ENCODE data around the gene PRMT7. TPM values are rescaled to one million over a fixed set of nuclear protein-coding genes. Genes with fewer than 3 reads are reported as not detected.

Gene PRMT7
- total RNA-seq, 1 donor from 2014 or later, result 30.9 TPM

- DNase-seq (no peak), ATAC-seq (no peak)
- intact Hi-C loops (cut with micrococcal nuclease), result no loop called here
These were observed 28.4 kb downstream of the PRMT7 start for GRCh38 chr16:68339214-68339613.

GRCh38 chr16:68342620-68343019, 31.8 kb downstream of the PRMT7 start:
- intact Hi-C loops (cut with micrococcal nuclease), result no loop called here
- no peak for DNase-seq
- no peak for ATAC-seq

- DNase-seq (no peak), ATAC-seq (no peak)
- intact Hi-C loops (cut with micrococcal nuclease), result no loop called here
These were observed 32.3 kb downstream of the PRMT7 start for GRCh38 chr16:68343137-68343536.

- DNase-seq (no peak), ATAC-seq (no peak)
- intact Hi-C loops (cut with micrococcal nuclease), result no loop called here
These were observed 33.4 kb downstream of the PRMT7 start for GRCh38 chr16:68344252-68344651.

GRCh38 chr16:68345351-68345810, 34.6 kb downstream of the PRMT7 start:
- peak; percentile 76 for ATAC-seq
- no peak for DNase-seq
- intact Hi-C loops (cut with micrococcal nuclease), result no loop called here

GRCh38 chr16:68345958-68346635, 35.3 kb downstream of the PRMT7 start:
- intact Hi-C loops (cut with micrococcal nuclease), result no loop called here
- ATAC-seq (no peak), DNase-seq (no peak)

- ATAC-seq (no peak), DNase-seq (no peak)
- intact Hi-C loops (cut with micrococcal nuclease), result no loop called here
These were observed 36.2 kb downstream of the PRMT7 start for GRCh38 chr16:68346892-68347480.

GRCh38 chr16:68347605-68348004, 36.8 kb downstream of the PRMT7 start:
- intact Hi-C loops (cut with micrococcal nuclease), result no loop called here
- ATAC-seq, result no peak
- DNase-seq, result no peak

- intact Hi-C loops (cut with micrococcal nuclease), result no loop called here
- no peak for DNase-seq
- ATAC-seq, result no peak
These were observed 38.0 kb downstream of the PRMT7 start for GRCh38 chr16:68348639-68349445.

- intact Hi-C loops (cut with micrococcal nuclease), result no loop called here
- DNase-seq (no peak), ATAC-seq (no peak)
These were observed 39.1 kb downstream of the PRMT7 start for GRCh38 chr16:68349838-68350410.

GRCh38 chr16:68350813-68351350, 40.1 kb downstream of the PRMT7 start:
- no peak for DNase-seq
- ATAC-seq, result no peak
- intact Hi-C loops (cut with micrococcal nuclease), result no loop called here

- no peak for ATAC-seq
- intact Hi-C loops (cut with micrococcal nuclease), result no loop called here
- DNase-seq, result no peak
These were observed 40.6 kb downstream of the PRMT7 start for GRCh38 chr16:68351463-68351862.

GRCh38 chr16:68351991-68352431, 41.2 kb downstream of the PRMT7 start:
- intact Hi-C loops (cut with micrococcal nuclease), result no loop called here

GRCh38 chr16:68353366-68353765, 42.5 kb downstream of the PRMT7 start:
- intact Hi-C loops (cut with micrococcal nuclease), result no loop called here
- no peak for ATAC-seq
- no peak for DNase-seq

More at GRCh38 chr16:68351991-68352431, 41.2 kb downstream of the PRMT7 start:
- DNase-seq, result no peak
- no peak for ATAC-seq

GRCh38 chr16:68354816-68355215, 44.0 kb downstream of the PRMT7 start:
- intact Hi-C loops (cut with micrococcal nuclease), result no loop called here
- ATAC-seq (no peak), DNase-seq (no peak)

- no peak for DNase-seq
- no peak for ATAC-seq
- intact Hi-C loops (cut with micrococcal nuclease), result no loop called here
These were observed 44.8 kb downstream of the PRMT7 start for GRCh38 chr16:68355447-68356248.

GRCh38 chr16:68356249-68356918, 45.6 kb downstream of the PRMT7 start:
- ATAC-seq, result no peak
- no peak for DNase-seq

GRCh38 chr16:68356919-68357286, 46.1 kb downstream of the PRMT7 start:
- ATAC-seq (no peak), DNase-seq (no peak)
- intact Hi-C loops (cut with micrococcal nuclease), result no loop called here

More at GRCh38 chr16:68356249-68356918, 45.6 kb downstream of the PRMT7 start:
- intact Hi-C loops (cut with micrococcal nuclease), result no loop called here

Data from left ventricle myocardium superior (tissue), 1 donor.